ENCODE measurements around the gene SHISA2.
"Not testable (repeated sequence)": the region's sequence is repeated elsewhere in the genome, so short reads cannot be mapped to it uniquely, and the experiment has no call there.

Gene SHISA2

GRCh38 chr13:26051657-26052311 lies at the start of gene SHISA2:
SHISA2 (minus strand) TSS chr13:26052016; CDS start chr13:26050975, 1,041 bp downstream.
- peak in 1 of 3 donors; percentile 54 for DNase-seq (ENCODE audit: low read depth in 3 of 3)

GRCh38 chr13:26095846-26096610 lies 44.2 kb upstream of the SHISA2 start:
- no peak for DNase-seq (ENCODE audit: low read depth in 3 of 3)

GRCh38 chr13:26095338-26095737 lies 43.5 kb upstream of the SHISA2 start:
- DNase-seq (ENCODE audit: low read depth in 3 of 3) = no peak

GRCh38 chr13:26076821-26077220 lies 25.0 kb upstream of the SHISA2 start:
- not testable (repeated sequence) for DNase-seq (ENCODE audit: low read depth in 3 of 3)

- no peak for DNase-seq (ENCODE audit: low read depth in 3 of 3)
Measured at GRCh38 chr13:26075498-26075897, 23.7 kb upstream of the SHISA2 start.

- DNase-seq (ENCODE audit: low read depth in 3 of 3) = no peak
Measured at GRCh38 chr13:26074706-26075105, 22.9 kb upstream of the SHISA2 start.

- not testable (repeated sequence) for DNase-seq (ENCODE audit: low read depth in 3 of 3)
Measured at GRCh38 chr13:26072335-26072734, 20.5 kb upstream of the SHISA2 start.

GRCh38 chr13:26071691-26072090 lies 19.9 kb upstream of the SHISA2 start:
- DNase-seq (ENCODE audit: low read depth in 3 of 3) = no peak

- not testable (repeated sequence) for DNase-seq (ENCODE audit: low read depth in 3 of 3)
Measured at GRCh38 chr13:26069642-26070041, 17.8 kb upstream of the SHISA2 start.

- not testable (repeated sequence) for DNase-seq (ENCODE audit: low read depth in 3 of 3)
Measured at GRCh38 chr13:26068372-26068771, 16.6 kb upstream of the SHISA2 start.

GRCh38 chr13:26067601-26068000 lies 15.8 kb upstream of the SHISA2 start:
- DNase-seq (ENCODE audit: low read depth in 3 of 3) = no peak

- not testable (repeated sequence) for DNase-seq (ENCODE audit: low read depth in 3 of 3)
Measured at GRCh38 chr13:26066492-26066891, 14.7 kb upstream of the SHISA2 start.

GRCh38 chr13:26062853-26063444 lies 11.1 kb upstream of the SHISA2 start:
- no peak for DNase-seq (ENCODE audit: low read depth in 3 of 3)

GRCh38 chr13:26061947-26062346 lies 10.1 kb upstream of the SHISA2 start:
- DNase-seq (ENCODE audit: low read depth in 3 of 3) = no peak

GRCh38 chr13:26061256-26061655 lies 9.4 kb upstream of the SHISA2 start:
- DNase-seq (ENCODE audit: low read depth in 3 of 3) = no peak

- no peak for DNase-seq (ENCODE audit: low read depth in 3 of 3)
Measured at GRCh38 chr13:26060357-26060756, 8.5 kb upstream of the SHISA2 start.

- no peak for DNase-seq (ENCODE audit: low read depth in 3 of 3)
Measured at GRCh38 chr13:26058704-26059103, 6.9 kb upstream of the SHISA2 start.

GRCh38 chr13:26054896-26055295 lies 3.1 kb upstream of the SHISA2 start:
- DNase-seq (ENCODE audit: low read depth in 3 of 3) = no peak

GRCh38 chr13:26053418-26053980 lies 1.7 kb upstream of the SHISA2 start:
- no peak for DNase-seq (ENCODE audit: low read depth in 3 of 3)

- no peak for DNase-seq (ENCODE audit: low read depth in 3 of 3)
Measured at GRCh38 chr13:26052337-26052736, 521 bp upstream of the SHISA2 start.

- no peak for DNase-seq (ENCODE audit: low read depth in 3 of 3)
Measured at GRCh38 chr13:26051231-26051656, 572 bp downstream of the SHISA2 start.

GRCh38 chr13:26050568-26051230 lies 1.1 kb downstream of the SHISA2 start:
- DNase-seq (ENCODE audit: low read depth in 3 of 3) = no peak
